Measurements from ENCODE around the gene BEAN1.

BEAN1 gene

GRCh38 chr16:66454751-66455150 lies 27.7 kb downstream of the BEAN1 start:
- Histone ChIP-seq H3K79me1 (ENCODE audit: low read length) (no peaks in the 10 kb centered on the region), H3K4me1 (ENCODE audit: control insufficient read depth, low read depth, low read length) (no peaks in the 10 kb centered on the region), H3K36me3 (ENCODE audit: control insufficient read depth, insufficient read depth, low read length) (no peaks in the 10 kb centered on the region), H3K18ac (ENCODE audit: low read length) (no peak overlapping the region), H2BK120ac (ENCODE audit: low read depth, low read length) (no peak overlapping the region), H3K9ac (ENCODE audit: low read length) (no peak overlapping the region), H3K56ac (ENCODE audit: low read length) (no peak overlapping the region), H2BK5ac (ENCODE audit: low read length) (no peak overlapping the region), H4K8ac (ENCODE audit: low read depth, low read length) (no peak overlapping the region), H4K5ac (ENCODE audit: low read length) (no peak overlapping the region), H3K23ac (ENCODE audit: low read length) (no peak overlapping the region), H3K27me3 (ENCODE audit: insufficient read depth, low read length, poor library complexity) (no peaks in the 10 kb centered on the region), H2AK5ac (ENCODE audit: low read length) (no peak overlapping the region), H3K79me2 (ENCODE audit: control insufficient read depth, insufficient read depth, low read length) (no peaks in the 10 kb centered on the region), H3K27ac (ENCODE audit: low read depth, low read length) (no peak overlapping the region), H3K4me3 (ENCODE audit: low read length) (no peak overlapping the region), H3K4me2 (ENCODE audit: low read length) (no peak overlapping the region), H2BK15ac (replicated peaks; ENCODE audit: low read depth) (no peak overlapping the region), H3K4ac (ENCODE audit: low read depth, low read length) (no peak overlapping the region)
- WGBS (ENCODE audit: extremely low coverage, insufficient coverage, low lambda C conversion rate), result no CpG with 5 or more reads among the region's 1 CpG
- no peak for DNase-seq

GRCh38 chr16:66455970-66456369 lies 28.9 kb downstream of the BEAN1 start:
- H3K79me1 ChIP-seq (ENCODE audit: low read length), result no peaks in the 10 kb centered on the region
- H2BK15ac ChIP-seq (replicated peaks; ENCODE audit: low read depth), result no peak overlapping the region
- no peak overlapping the region for H3K56ac ChIP-seq (ENCODE audit: low read length)
- H3K4me1 ChIP-seq (ENCODE audit: control insufficient read depth, low read depth, low read length), result no peaks in the 10 kb centered on the region
- DNase-seq, result no peak
- no peaks in the 10 kb centered on the region for H3K79me2 ChIP-seq (ENCODE audit: control insufficient read depth, insufficient read depth, low read length)
- no CpG with 5 or more reads among the region's 1 CpG for WGBS (ENCODE audit: extremely low coverage, insufficient coverage, low lambda C conversion rate)
- no peaks in the 10 kb centered on the region for H3K36me3 ChIP-seq (ENCODE audit: control insufficient read depth, insufficient read depth, low read length)
- no peak overlapping the region for H3K23ac ChIP-seq (ENCODE audit: low read length)
- H4K5ac ChIP-seq (ENCODE audit: low read length), result no peak overlapping the region
- no peak overlapping the region for H2BK120ac ChIP-seq (ENCODE audit: low read depth, low read length)
- no peaks in the 10 kb centered on the region for H3K27me3 ChIP-seq (ENCODE audit: insufficient read depth, low read length, poor library complexity)
- H3K4me2 ChIP-seq (ENCODE audit: low read length), result no peak overlapping the region
- H3K4me3 ChIP-seq (ENCODE audit: low read length), result no peak overlapping the region
- H2AK5ac ChIP-seq (ENCODE audit: low read length), result no peak overlapping the region
- no peak overlapping the region for H3K27ac ChIP-seq (ENCODE audit: low read depth, low read length)
- H3K4ac ChIP-seq (ENCODE audit: low read depth, low read length), result no peak overlapping the region
- H3K9ac ChIP-seq (ENCODE audit: low read length), result no peak overlapping the region
- H2BK5ac ChIP-seq (ENCODE audit: low read length), result no peak overlapping the region
- no peak overlapping the region for H4K8ac ChIP-seq (ENCODE audit: low read depth, low read length)
- no peak overlapping the region for H3K18ac ChIP-seq (ENCODE audit: low read length)

- no peak overlapping the region for H4K8ac ChIP-seq (ENCODE audit: low read depth, low read length)
- no CpG with 5 or more reads among the region's 4 CpGs for WGBS (ENCODE audit: extremely low coverage, insufficient coverage, low lambda C conversion rate)
Measured at GRCh38 chr16:66457888-66458287, 30.8 kb downstream of the BEAN1 start.

GRCh38 chr16:66458292-66458691 lies 31.2 kb downstream of the BEAN1 start:
- no peak for DNase-seq

More at GRCh38 chr16:66457888-66458287, 30.8 kb downstream of the BEAN1 start:
- H3K27ac ChIP-seq (ENCODE audit: low read depth, low read length), result no peak overlapping the region
- H3K4me1 ChIP-seq (ENCODE audit: control insufficient read depth, low read depth, low read length), result no peaks in the 10 kb centered on the region
- no peak overlapping the region for H3K23ac ChIP-seq (ENCODE audit: low read length)
- H3K36me3 ChIP-seq (ENCODE audit: control insufficient read depth, insufficient read depth, low read length), result no peaks in the 10 kb centered on the region
- DNase-seq, result peak; percentile 56
- H3K9ac ChIP-seq (ENCODE audit: low read length), result no peak overlapping the region
- no peak overlapping the region for H4K5ac ChIP-seq (ENCODE audit: low read length)
- no peaks in the 10 kb centered on the region for H3K27me3 ChIP-seq (ENCODE audit: insufficient read depth, low read length, poor library complexity)
- H3K18ac ChIP-seq (ENCODE audit: low read length), result no peak overlapping the region
- no peak overlapping the region for H2BK120ac ChIP-seq (ENCODE audit: low read depth, low read length)
- no peaks in the 10 kb centered on the region for H3K79me2 ChIP-seq (ENCODE audit: control insufficient read depth, insufficient read depth, low read length)
- H3K79me1 ChIP-seq (ENCODE audit: low read length), result no peaks in the 10 kb centered on the region
- H3K56ac ChIP-seq (ENCODE audit: low read length), result no peak overlapping the region
- no peak overlapping the region for H2AK5ac ChIP-seq (ENCODE audit: low read length)
- H3K4me2 ChIP-seq (ENCODE audit: low read length), result no peak overlapping the region
- H3K4ac ChIP-seq (ENCODE audit: low read depth, low read length), result no peak overlapping the region
- no peak overlapping the region for H2BK5ac ChIP-seq (ENCODE audit: low read length)
- H2BK15ac ChIP-seq (replicated peaks; ENCODE audit: low read depth), result no peak overlapping the region
- H3K4me3 ChIP-seq (ENCODE audit: low read length), result no peak overlapping the region

GRCh38 chr16:66458853-66459252 lies 31.8 kb downstream of the BEAN1 start:
- Histone ChIP-seq H3K4ac (ENCODE audit: low read depth, low read length) (no peak overlapping the region), H3K4me1 (ENCODE audit: control insufficient read depth, low read depth, low read length) (no peaks in the 10 kb centered on the region), H4K5ac (ENCODE audit: low read length) (no peak overlapping the region), H3K79me1 (ENCODE audit: low read length) (no peaks in the 10 kb centered on the region), H3K4me2 (ENCODE audit: low read length) (no peak overlapping the region), H3K27me3 (ENCODE audit: insufficient read depth, low read length, poor library complexity) (no peaks in the 10 kb centered on the region), H2BK15ac (replicated peaks; ENCODE audit: low read depth) (no peak overlapping the region), H2BK5ac (ENCODE audit: low read length) (no peak overlapping the region), H3K9ac (ENCODE audit: low read length) (no peak overlapping the region), H3K18ac (ENCODE audit: low read length) (no peak overlapping the region), H3K79me2 (ENCODE audit: control insufficient read depth, insufficient read depth, low read length) (no peaks in the 10 kb centered on the region), H2AK5ac (ENCODE audit: low read length) (no peak overlapping the region), H3K23ac (ENCODE audit: low read length) (no peak overlapping the region), H3K4me3 (ENCODE audit: low read length) (no peak overlapping the region), H3K27ac (ENCODE audit: low read depth, low read length) (no peak overlapping the region), H3K36me3 (ENCODE audit: control insufficient read depth, insufficient read depth, low read length) (no peaks in the 10 kb centered on the region), H4K8ac (ENCODE audit: low read depth, low read length) (no peak overlapping the region), H2BK120ac (ENCODE audit: low read depth, low read length) (no peak overlapping the region), H3K56ac (ENCODE audit: low read length) (no peak overlapping the region)
- no peak for DNase-seq
- WGBS (ENCODE audit: extremely low coverage, insufficient coverage, low lambda C conversion rate), result no CpG with 5 or more reads among the region's 7 CpGs

More at GRCh38 chr16:66458292-66458691, 31.2 kb downstream of the BEAN1 start:
- no peak overlapping the region for H2BK120ac ChIP-seq (ENCODE audit: low read depth, low read length)
- no peaks in the 10 kb centered on the region for H3K36me3 ChIP-seq (ENCODE audit: control insufficient read depth, insufficient read depth, low read length)
- H3K4me3 ChIP-seq (ENCODE audit: low read length), result no peak overlapping the region
- H3K27ac ChIP-seq (ENCODE audit: low read depth, low read length), result no peak overlapping the region
- no peak overlapping the region for H3K4ac ChIP-seq (ENCODE audit: low read depth, low read length)
- no CpG with 5 or more reads among the region's 5 CpGs for WGBS (ENCODE audit: extremely low coverage, insufficient coverage, low lambda C conversion rate)
- H3K27me3 ChIP-seq (ENCODE audit: insufficient read depth, low read length, poor library complexity), result no peaks in the 10 kb centered on the region
- H2BK15ac ChIP-seq (replicated peaks; ENCODE audit: low read depth), result no peak overlapping the region
- no peak overlapping the region for H3K18ac ChIP-seq (ENCODE audit: low read length)
- H3K4me1 ChIP-seq (ENCODE audit: control insufficient read depth, low read depth, low read length), result no peaks in the 10 kb centered on the region
- no peak overlapping the region for H3K23ac ChIP-seq (ENCODE audit: low read length)
- H3K79me1 ChIP-seq (ENCODE audit: low read length), result no peaks in the 10 kb centered on the region
- no peak overlapping the region for H2AK5ac ChIP-seq (ENCODE audit: low read length)
- H4K5ac ChIP-seq (ENCODE audit: low read length), result no peak overlapping the region
- no peak overlapping the region for H4K8ac ChIP-seq (ENCODE audit: low read depth, low read length)
- H3K4me2 ChIP-seq (ENCODE audit: low read length), result no peak overlapping the region
- H3K79me2 ChIP-seq (ENCODE audit: control insufficient read depth, insufficient read depth, low read length), result no peaks in the 10 kb centered on the region
- H3K9ac ChIP-seq (ENCODE audit: low read length), result no peak overlapping the region
- H3K56ac ChIP-seq (ENCODE audit: low read length), result no peak overlapping the region
- no peak overlapping the region for H2BK5ac ChIP-seq (ENCODE audit: low read length)

- Histone ChIP-seq H3K56ac (ENCODE audit: low read length) (no peak overlapping the region), H3K79me2 (ENCODE audit: control insufficient read depth, insufficient read depth, low read length) (no peaks in the 10 kb centered on the region), H4K5ac (ENCODE audit: low read length) (no peak overlapping the region), H3K27me3 (ENCODE audit: insufficient read depth, low read length, poor library complexity) (no peaks in the 10 kb centered on the region), H2BK5ac (ENCODE audit: low read length) (no peak overlapping the region), H4K8ac (ENCODE audit: low read depth, low read length) (no peak overlapping the region), H3K4me3 (ENCODE audit: low read length) (no peak overlapping the region), H3K27ac (ENCODE audit: low read depth, low read length) (no peak overlapping the region), H3K79me1 (ENCODE audit: low read length) (no peaks in the 10 kb centered on the region), H3K4ac (ENCODE audit: low read depth, low read length) (no peak overlapping the region), H3K36me3 (ENCODE audit: control insufficient read depth, insufficient read depth, low read length) (no peaks in the 10 kb centered on the region), H3K23ac (ENCODE audit: low read length) (no peak overlapping the region), H2BK15ac (replicated peaks; ENCODE audit: low read depth) (no peak overlapping the region), H3K9ac (ENCODE audit: low read length) (no peak overlapping the region), H3K4me2 (ENCODE audit: low read length) (no peak overlapping the region), H2BK120ac (ENCODE audit: low read depth, low read length) (no peak overlapping the region), H2AK5ac (ENCODE audit: low read length) (no peak overlapping the region), H3K18ac (ENCODE audit: low read length) (no peak overlapping the region), H3K4me1 (ENCODE audit: control insufficient read depth, low read depth, low read length) (no peaks in the 10 kb centered on the region)
- peak; percentile 69 for DNase-seq
- WGBS (ENCODE audit: extremely low coverage, insufficient coverage, low lambda C conversion rate), result no CpG with 5 or more reads among the region's 5 CpGs
Measured at GRCh38 chr16:66459878-66460277, 32.8 kb downstream of the BEAN1 start.

Measured in mesendoderm (in vitro differentiated cells).